Esophagus squamous epithelium (tissue), 4 donors: ENCODE data around the gene CLCN4.

Source experiments
- POLR2A ChIP-seq, 4 donors: fragments of 450-650 bp; IDR thresholded peaks; one replicate each; pipeline ENCODE4 v1.6.1; 2017; ENCODE audit warnings: antibody characterized with exemption in 4 of 4, mild to moderate bottlenecking in 4 of 4, moderate library complexity in 3 of 4
- TF ChIP-seq, protein P1 (sequence below), 6 experiments: fragments of 450-650 bp in 4 of 6; fragments of 200-600 bp in 2 of 6; sonication (generic) in 2 of 6; IDR thresholded peaks; one replicate each; pipeline ENCODE4 v1.5.1; 2016 to 2019; ENCODE audit warnings: antibody characterized with exemption in 6 of 6, mild to moderate bottlenecking in 4 of 6, moderate library complexity in 4 of 6

DNA sequence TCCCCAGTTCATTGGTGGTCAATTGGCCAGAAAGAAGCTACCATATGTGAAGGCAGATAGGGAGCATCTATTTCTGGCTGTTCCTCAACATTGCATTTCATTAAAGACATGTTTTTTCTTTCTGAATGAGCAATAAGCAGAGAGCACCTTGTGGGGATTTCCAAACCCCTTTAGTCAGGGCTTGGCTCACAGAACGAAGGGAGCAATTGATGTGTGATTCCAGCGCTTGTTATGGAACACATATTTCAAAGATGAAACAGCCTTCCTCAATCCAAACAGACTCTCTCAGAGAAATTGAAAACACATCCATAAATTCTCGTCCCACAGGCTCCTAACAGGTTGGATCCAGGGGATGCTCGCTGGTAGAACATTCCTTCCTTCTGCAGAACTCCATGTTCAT, 84.1 kb downstream of the CLCN4 start:
- TF ChIP-seq, protein P1, sequence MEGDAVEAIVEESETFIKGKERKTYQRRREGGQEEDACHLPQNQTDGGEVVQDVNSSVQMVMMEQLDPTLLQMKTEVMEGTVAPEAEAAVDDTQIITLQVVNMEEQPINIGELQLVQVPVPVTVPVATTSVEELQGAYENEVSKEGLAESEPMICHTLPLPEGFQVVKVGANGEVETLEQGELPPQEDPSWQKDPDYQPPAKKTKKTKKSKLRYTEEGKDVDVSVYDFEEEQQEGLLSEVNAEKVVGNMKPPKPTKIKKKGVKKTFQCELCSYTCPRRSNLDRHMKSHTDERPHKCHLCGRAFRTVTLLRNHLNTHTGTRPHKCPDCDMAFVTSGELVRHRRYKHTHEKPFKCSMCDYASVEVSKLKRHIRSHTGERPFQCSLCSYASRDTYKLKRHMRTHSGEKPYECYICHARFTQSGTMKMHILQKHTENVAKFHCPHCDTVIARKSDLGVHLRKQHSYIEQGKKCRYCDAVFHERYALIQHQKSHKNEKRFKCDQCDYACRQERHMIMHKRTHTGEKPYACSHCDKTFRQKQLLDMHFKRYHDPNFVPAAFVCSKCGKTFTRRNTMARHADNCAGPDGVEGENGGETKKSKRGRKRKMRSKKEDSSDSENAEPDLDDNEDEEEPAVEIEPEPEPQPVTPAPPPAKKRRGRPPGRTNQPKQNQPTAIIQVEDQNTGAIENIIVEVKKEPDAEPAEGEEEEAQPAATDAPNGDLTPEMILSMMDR (IDR thresholded peaks at IDR 0.05) = no peak
- TF ChIP-seq POLR2A (IDR thresholded peaks at IDR 0.05) = no peak
